SK-N-SH (cell line): ENCODE data around the gene MCUB. TPM values are rescaled to one million over a fixed set of nuclear protein-coding genes. Genes with fewer than 3 reads are reported as not detected.
"Not testable (repeated sequence)": the region's sequence is repeated elsewhere in the genome, so short reads cannot be mapped to it uniquely, and the experiment has no call there.

Experiments used
- CTCF ChIA-PET: fragments of 300-600, 350-600 bp; formaldehyde crosslinking; extraction: SDS; loops from one replicate; lab custom pipeline; 2021; lab: Yijun Ruan, JAX
- POLR2A ChIA-PET: fragments of 350-600 bp; sonication (Branson Sonifier 250); formaldehyde crosslinking; extraction: SDS; loops from one replicate; lab custom pipeline; 2020; ENCODE audit warnings: antibody characterized with exemption, inconsistent platforms; lab: Yijun Ruan, JAX
- DNase-seq: peaks from one replicate; pipeline ENCODE4 v3.0.0; 2012
- H2AFZ ChIP-seq: fragments of 200-600 bp; sonication (generic); 2 replicates; pipeline ENCODE4 v1.8.1; 2016; ENCODE audit warnings: antibody characterized with exemption, mild to moderate bottlenecking, low read depth
- H3F3A ChIP-seq: fragments of 200-600 bp; sonication (generic); replicated peaks from 2 replicates; pipeline ENCODE3; 2016; ENCODE audit warnings: antibody characterized with exemption, mild to moderate bottlenecking; ENCODE audit not compliant: insufficient read depth
- H3K27ac ChIP-seq, 2 experiments: fragments of 200-500 bp in 1 of 2; fragments of 200-600 bp in 1 of 2; sonication (Bioruptor generic) in 1 of 2; sonication (generic), shearing (Covaris generic) in 1 of 2; 2 replicates each; pipeline versions ENCODE4 v1.5.1 to v1.6.1; 2014 to 2016; ENCODE audit warnings: low read depth in 2 of 2, inconsistent platforms in 1 of 2, low read length in 1 of 2, mild to moderate bottlenecking in 1 of 2, mixed read lengths in 1 of 2
- H3K27me3 ChIP-seq: fragments of 200-600 bp; sonication (generic), shearing (Covaris generic); 2 replicates; pipeline ENCODE4 v1.6.1; 2016; ENCODE audit warnings: mixed run types; ENCODE audit not compliant: insufficient read depth
- H3K36me3 ChIP-seq, 2 experiments: fragments of 200-500 bp in 1 of 2; fragments of 200-600 bp in 1 of 2; sonication (Bioruptor generic) in 1 of 2; sonication (generic) in 1 of 2; replicated peaks in 1 of 2; 2 replicates each; pipeline versions ENCODE3 to v1.5.1; 2014 to 2016; ENCODE audit warnings: low read length in 1 of 2, mild to moderate bottlenecking in 1 of 2; ENCODE audit not compliant: insufficient read depth in 2 of 2, control insufficient read depth in 1 of 2
- H3K4me1 ChIP-seq, 2 experiments: fragments of 200-500 bp in 1 of 2; fragments of 200-600 bp in 1 of 2; sonication (Bioruptor generic) in 1 of 2; sonication (generic), shearing (Covaris generic) in 1 of 2; 2 replicates each; pipeline versions ENCODE4 v1.5.1 to v1.6.1; 2014 to 2016; ENCODE audit warnings: low read depth in 1 of 2, low read length in 1 of 2, mixed run types in 1 of 2; ENCODE audit not compliant: insufficient read depth in 2 of 2, control insufficient read depth in 1 of 2
- H3K4me2 ChIP-seq: fragments of 200-600 bp; sonication (generic), shearing (Covaris generic); 2 replicates; pipeline ENCODE4 v1.6.1; 2017; ENCODE audit warnings: mixed run types
- H3K4me3 ChIP-seq, 2 experiments: fragments of 200-500 bp in 1 of 2; fragments of 200-600 bp in 1 of 2; sonication (Bioruptor generic) in 1 of 2; sonication (generic), shearing (Covaris generic) in 1 of 2; 2 replicates each; pipeline versions ENCODE4 v1.5.1 to v1.8.1; 2014 to 2016; ENCODE audit warnings: low read depth in 2 of 2, inconsistent platforms in 1 of 2, low read length in 1 of 2, mild to moderate bottlenecking in 1 of 2, mixed read lengths in 1 of 2, moderate library complexity in 1 of 2
- H3K79me2 ChIP-seq: fragments of 200-600 bp; sonication (generic); 2 replicates; pipeline ENCODE4 v1.8.1; 2017; ENCODE audit warnings: mild to moderate bottlenecking; ENCODE audit not compliant: insufficient read depth
- H3K9ac ChIP-seq: fragments of 200-600 bp; sonication (generic); 2 replicates; pipeline ENCODE4 v1.6.1; 2017; ENCODE audit warnings: mixed run types
- H3K9me2 ChIP-seq: fragments of 200-600 bp; sonication (generic); 2 replicates; pipeline ENCODE4 v1.6.1; 2017; ENCODE audit warnings: mixed run types
- H3K9me3 ChIP-seq: fragments of 200-600 bp; sonication (generic); 2 replicates; pipeline ENCODE4 v1.6.1; 2017; ENCODE audit warnings: mixed run types, mild to moderate bottlenecking, moderate library complexity
- H4K20me1 ChIP-seq: fragments of 200-600 bp; sonication (generic); 2 replicates; pipeline ENCODE4 v1.6.1; 2017; ENCODE audit warnings: mild to moderate bottlenecking, mixed run types; ENCODE audit not compliant: insufficient read depth
- EP300 ChIP-seq, 2 experiments: IDR thresholded peaks; 2 replicates each; pipeline versions ENCODE4 v1.4.0 to v1.6.1; 2012; ENCODE audit warnings: borderline replicate concordance in 1 of 2, low read depth in 1 of 2, low read length in 1 of 2
- GABPA ChIP-seq: IDR thresholded peaks from 2 replicates; pipeline ENCODE4 v1.4.0; 2012; ENCODE audit warnings: low read depth, mild to moderate bottlenecking
- NRF1 ChIP-seq: IDR thresholded peaks from 2 replicates; pipeline ENCODE4 v1.6.1; 2012; ENCODE audit warnings: low read depth, mild to moderate bottlenecking, low read length
- RCOR1 ChIP-seq: fragments of 150-350 bp; IDR thresholded peaks from 2 replicates; pipeline ENCODE4 v1.6.1; 2017; ENCODE audit warnings: antibody characterized with exemption, low read length
- WGBS: methylation state at CpG from one replicate; pipeline ENCODE4 v1.1.6; 2017; ENCODE audit warnings: low lambda C conversion rate; 5-methylcytosine and 5-hydroxymethylcytosine counted together
- polyA plus RNA-seq, 3 experiments: library from polyadenylated mRNA; depleted of rRNA; stranded (reverse); fragments of >200 nt; gene quantifications; 2 replicates each; pipeline ENCODE4 v1.2.3, GENCODE V29; 2012
- TF ChIP-seq, protein P1 (sequence below): IDR thresholded peaks from 2 replicates; pipeline ENCODE4; 2012
- TF ChIP-seq, protein P2 (sequence below): IDR thresholded peaks from 2 replicates; pipeline ENCODE4 v1.4.0; 2012; ENCODE audit warnings: low read depth

MCUB gene
- polyA plus RNA-seq, 1 of the 3 experiments (the other 2 are of a cell fraction) = 39.3 TPM

DNA sequence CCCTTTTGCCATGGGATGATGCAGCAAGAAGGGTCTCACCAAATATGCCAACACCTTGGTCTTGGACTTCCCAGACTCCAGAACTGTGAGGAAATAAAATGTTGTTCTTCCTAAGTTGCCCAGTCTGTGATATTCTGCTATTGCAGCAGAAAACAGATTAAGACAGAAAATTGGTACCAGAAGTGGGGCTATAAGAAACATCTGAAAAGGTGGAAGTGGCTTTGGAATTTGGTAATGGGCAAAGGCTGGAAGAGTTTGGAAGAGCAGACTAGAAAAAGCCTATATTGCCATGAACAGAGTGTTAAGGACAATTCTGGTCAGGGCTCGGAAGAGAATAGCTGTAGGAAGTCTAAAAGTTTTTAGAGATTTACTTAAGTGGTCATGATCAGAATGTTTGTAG is 115.8 kb downstream of the MCUB start (continued):
- TF ChIP-seq, protein P1, sequence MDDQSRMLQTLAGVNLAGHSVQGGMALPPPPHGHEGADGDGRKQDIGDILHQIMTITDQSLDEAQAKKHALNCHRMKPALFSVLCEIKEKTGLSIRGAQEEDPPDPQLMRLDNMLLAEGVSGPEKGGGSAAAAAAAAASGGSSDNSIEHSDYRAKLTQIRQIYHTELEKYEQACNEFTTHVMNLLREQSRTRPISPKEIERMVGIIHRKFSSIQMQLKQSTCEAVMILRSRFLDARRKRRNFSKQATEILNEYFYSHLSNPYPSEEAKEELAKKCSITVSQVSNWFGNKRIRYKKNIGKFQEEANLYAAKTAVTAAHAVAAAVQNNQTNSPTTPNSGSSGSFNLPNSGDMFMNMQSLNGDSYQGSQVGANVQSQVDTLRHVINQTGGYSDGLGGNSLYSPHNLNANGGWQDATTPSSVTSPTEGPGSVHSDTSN = no peak
- TF ChIP-seq, protein P2, sequence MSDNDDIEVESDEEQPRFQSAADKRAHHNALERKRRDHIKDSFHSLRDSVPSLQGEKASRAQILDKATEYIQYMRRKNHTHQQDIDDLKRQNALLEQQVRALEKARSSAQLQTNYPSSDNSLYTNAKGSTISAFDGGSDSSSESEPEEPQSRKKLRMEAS = no peak
- no peak for TF ChIP-seq EP300 (IDR thresholded peaks at IDR 0.05; ENCODE audit: borderline replicate concordance in 1 of 2, low read depth in 1 of 2, low read length in 1 of 2)
- TF ChIP-seq NRF1 = no peak
- TF ChIP-seq, all 33 proteins: peak for 0

DNA sequence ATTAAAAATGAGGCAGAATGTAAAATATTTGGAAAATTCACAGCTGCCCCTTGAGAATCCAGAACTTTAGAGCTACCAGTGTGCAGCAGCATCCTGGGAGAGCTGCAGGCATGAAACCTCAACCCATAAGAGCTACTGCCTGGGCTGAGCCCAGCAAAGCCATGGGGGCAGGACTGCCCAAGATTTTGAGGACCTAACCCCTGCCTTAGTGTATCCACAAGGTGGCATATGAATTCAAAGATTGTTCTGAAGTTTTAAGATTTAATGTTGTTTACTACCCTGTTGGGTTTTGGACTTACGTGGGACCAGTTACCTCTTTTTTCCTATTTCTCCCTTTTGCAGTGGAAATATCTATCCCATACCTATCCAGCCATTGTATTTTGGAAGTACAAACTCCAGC is 116.8 kb downstream of the MCUB start:
- no peak overlapping the region for H3K4me3 ChIP-seq
- TF ChIP-seq NRF1 = no peak
- TF ChIP-seq GABPA = no peak
- no peak for TF ChIP-seq RCOR1
- POLR2A ChIA-PET = no interaction called here
- no peak overlapping the region for H3K27ac ChIP-seq
- no peaks in the 10 kb centered on the region for H3K9me2 ChIP-seq
- 100% methylated on average over 1 of the region's 1 CpG for WGBS
- no peaks in the 10 kb centered on the region for H3K36me3 ChIP-seq
- no peaks in the 10 kb centered on the region for H3K9me3 ChIP-seq
- H3K4me1 ChIP-seq = no peaks in the 10 kb centered on the region
- H3K27me3 ChIP-seq = no peaks in the 10 kb centered on the region
- H3K4me2 ChIP-seq = no peak overlapping the region
- no peaks in the 10 kb centered on the region for H3K79me2 ChIP-seq
- H4K20me1 ChIP-seq = no peaks in the 10 kb centered on the region
- no peak for DNase-seq
- no peaks in the 10 kb centered on the region for H3F3A ChIP-seq
- CTCF ChIA-PET = no interaction called here
- H3K9ac ChIP-seq = no peak overlapping the region
- H2AFZ ChIP-seq = no peak overlapping the region

DNA sequence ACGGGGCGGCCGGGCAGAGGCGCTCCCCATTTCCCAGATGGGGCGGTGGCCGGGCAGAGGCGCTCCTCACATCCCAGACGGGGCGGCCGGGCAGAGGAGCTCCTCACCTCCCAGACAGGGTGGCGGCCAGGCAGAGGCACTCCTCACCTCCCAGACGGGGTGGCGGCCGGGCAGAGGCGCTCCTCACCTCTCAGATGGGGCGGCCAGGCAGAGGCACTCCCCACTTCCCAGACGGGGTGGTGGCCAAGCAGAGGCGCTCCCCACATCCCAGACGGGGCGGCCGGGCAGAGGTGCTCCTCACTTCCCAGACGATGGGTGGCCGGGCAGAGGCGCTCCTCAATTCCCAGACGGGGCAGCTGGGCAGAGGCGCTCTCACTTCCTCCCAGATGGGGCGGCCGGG is 118.4 kb downstream of the MCUB start:
- H3F3A ChIP-seq, H3K79me2 ChIP-seq, H3K4me1 ChIP-seq, H4K20me1 ChIP-seq, H2AFZ ChIP-seq, H3K4me3 ChIP-seq, H3K27me3 ChIP-seq, CTCF ChIA-PET, H3K9ac ChIP-seq, H3K4me2 ChIP-seq, POLR2A ChIA-PET, H3K9me2 ChIP-seq, H3K36me3 ChIP-seq, DNase-seq, H3K27ac ChIP-seq, H3K9me3 ChIP-seq: not testable (repeated sequence)
- 95% methylated on average over 8 of the region's 28 CpGs for WGBS

DNA sequence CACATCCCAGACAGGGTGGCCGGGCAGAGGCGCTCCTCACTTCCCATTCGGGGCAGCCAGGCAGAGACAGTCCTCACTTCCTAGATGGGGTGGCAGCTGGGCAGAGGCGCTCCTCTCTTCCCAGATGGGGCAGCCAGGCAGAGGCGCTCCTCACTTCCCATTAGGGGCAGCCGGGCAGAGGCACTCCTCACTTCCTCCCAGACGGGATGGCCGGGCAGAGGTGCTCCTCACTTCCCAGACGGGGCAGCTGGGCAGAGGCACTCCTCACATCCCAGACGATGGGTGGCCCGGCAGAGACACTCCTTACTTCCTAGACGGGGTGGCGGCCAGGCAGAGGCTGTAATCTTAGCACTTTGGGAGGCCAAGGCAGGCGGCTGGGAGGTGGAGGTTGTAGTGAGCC is 118.9 kb downstream of the MCUB start:
- H3K27ac ChIP-seq, POLR2A ChIA-PET, H3F3A ChIP-seq, DNase-seq, H3K9ac ChIP-seq, H3K36me3 ChIP-seq, H4K20me1 ChIP-seq, H3K9me3 ChIP-seq, H3K4me2 ChIP-seq, H3K9me2 ChIP-seq, H3K79me2 ChIP-seq, H3K4me1 ChIP-seq, CTCF ChIA-PET, H3K4me3 ChIP-seq, H3K27me3 ChIP-seq, H2AFZ ChIP-seq: not testable (repeated sequence)
- WGBS = 92% methylated on average over 5 of the region's 14 CpGs
